ENCODE results near the gene TTC7B.

The TTC7B gene

DNA sequence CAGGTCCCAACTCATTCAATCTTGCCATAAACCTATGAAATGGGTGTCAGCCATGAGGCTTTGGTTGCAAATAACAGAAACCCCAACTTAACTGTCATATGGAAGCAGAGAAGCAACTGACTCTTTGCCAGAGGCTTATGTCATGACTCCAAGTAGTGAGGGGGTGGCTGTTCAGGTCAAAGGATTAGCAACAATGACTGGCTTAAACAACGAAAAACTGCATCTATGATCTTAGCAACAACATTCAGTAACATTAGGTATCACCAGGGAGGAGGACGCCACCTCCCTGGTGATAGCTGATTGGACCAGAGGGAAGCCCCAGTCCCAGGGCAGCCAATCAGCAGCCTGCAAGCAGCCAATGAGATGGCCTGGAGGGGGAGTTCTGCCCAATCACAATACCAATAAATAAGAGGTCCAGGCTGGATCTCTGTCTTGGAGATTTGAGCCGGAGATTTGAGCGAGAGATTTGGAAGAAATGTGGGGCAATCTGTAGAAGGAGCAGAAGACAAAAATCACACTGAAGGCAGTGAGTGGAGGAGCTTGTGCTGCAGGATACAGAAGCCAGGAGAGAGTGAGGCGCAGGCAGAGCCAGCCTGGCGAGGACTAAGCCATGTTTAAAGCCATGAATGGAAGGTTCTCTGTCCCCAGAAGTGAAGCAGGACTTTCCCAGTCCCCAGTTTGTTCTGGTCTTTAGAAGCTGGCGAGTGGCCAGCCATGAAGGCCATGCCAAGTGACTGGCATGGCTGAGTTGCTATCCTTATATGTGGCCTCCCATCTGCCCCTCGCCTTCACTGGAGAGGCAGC lies 326.1 kb downstream of the TTC7B start:
- no peak for DNase-seq (ENCODE audit: low read depth)

GRCh38 chr14:90489306-90489705 lies 326.9 kb downstream of the TTC7B start:
- no peak for DNase-seq (ENCODE audit: low read depth)

DNA sequence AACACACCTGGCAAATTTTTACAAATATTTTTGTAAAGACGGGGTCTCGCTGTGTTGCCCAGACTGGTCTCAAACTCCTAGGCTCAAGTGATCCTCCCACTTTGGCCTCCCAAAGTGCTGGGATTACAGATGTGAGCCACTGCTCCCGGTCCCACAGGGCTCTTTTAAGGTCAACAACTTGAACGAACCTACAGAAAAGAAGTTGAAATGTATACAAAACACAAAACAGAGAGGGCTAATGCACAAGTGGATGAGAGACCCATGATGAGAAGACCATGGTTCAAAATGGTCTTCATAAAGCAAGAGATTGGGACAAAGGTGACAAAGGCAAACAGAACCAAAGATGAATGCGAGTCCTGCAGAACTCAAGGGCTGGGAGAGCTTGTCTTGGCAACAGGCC lies 328.0 kb downstream of the TTC7B start:
- DNase-seq (ENCODE audit: low read depth): no peak

- no peak for DNase-seq (ENCODE audit: low read depth)
Observed at GRCh38 chr14:90487462-90487861, 328.8 kb downstream of the TTC7B start.

- DNase-seq (ENCODE audit: low read depth): no peak
Observed at GRCh38 chr14:90487031-90487430, 329.2 kb downstream of the TTC7B start.

GRCh38 chr14:90484291-90484690 lies 331.9 kb downstream of the TTC7B start:
- DNase-seq (ENCODE audit: low read depth): no peak

DNA sequence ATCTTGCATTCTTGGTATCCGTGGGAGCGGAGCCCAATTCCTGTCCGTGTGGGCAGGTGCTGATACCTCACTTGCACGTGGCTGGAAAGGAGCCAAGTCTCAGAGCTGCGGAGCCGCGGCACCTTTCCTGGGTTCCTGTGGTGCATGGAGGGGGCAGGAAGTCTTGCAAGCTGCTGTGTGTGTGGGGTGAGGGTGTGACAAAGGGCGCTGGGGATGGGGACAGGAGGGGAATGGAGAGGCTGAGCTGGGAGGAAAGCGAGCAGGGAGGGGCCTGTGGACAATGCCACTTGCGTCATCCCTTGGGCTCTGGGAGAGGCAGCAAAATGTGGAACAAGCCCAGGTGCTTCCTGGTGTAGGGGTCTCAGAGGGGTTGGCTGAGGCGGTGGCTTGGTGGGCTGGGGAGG lies 332.7 kb downstream of the TTC7B start:
- no peak for DNase-seq (ENCODE audit: low read depth)

- DNase-seq (ENCODE audit: low read depth): no peak
Observed at GRCh38 chr14:90483117-90483516, 333.1 kb downstream of the TTC7B start.

- DNase-seq (ENCODE audit: low read depth): no peak
Observed at GRCh38 chr14:90475298-90475697, 340.9 kb downstream of the TTC7B start.
